Measurements from ENCODE around the gene ERG.

ERG gene

GRCh38 chr21:38388203-38388602 is 110.1 kb downstream of the ERG start:
- DNase-seq, result no peak

GRCh38 chr21:38386967-38387366 is 111.3 kb downstream of the ERG start:
- DNase-seq, result no peak

- no peak for DNase-seq
These were observed 112.7 kb downstream of the ERG start for GRCh38 chr21:38385427-38386175.

GRCh38 chr21:38384675-38385426 is 113.4 kb downstream of the ERG start:
- DNase-seq, result no peak

GRCh38 chr21:38384238-38384560 is 114.1 kb downstream of the ERG start:
- no peak for DNase-seq

- DNase-seq, result no peak
These were observed 114.7 kb downstream of the ERG start for GRCh38 chr21:38383411-38384237.

- DNase-seq, result no peak
These were observed 117.7 kb downstream of the ERG start for GRCh38 chr21:38380481-38381137.

GRCh38 chr21:38379147-38379546 is 119.1 kb downstream of the ERG start:
- DNase-seq, result no peak

- no peak for DNase-seq
These were observed 120.8 kb downstream of the ERG start for GRCh38 chr21:38377165-38378088.

- no peak for DNase-seq
These were observed 121.6 kb downstream of the ERG start for GRCh38 chr21:38376693-38377092.

- no peak for DNase-seq
These were observed 122.0 kb downstream of the ERG start for GRCh38 chr21:38376235-38376634.

- DNase-seq, result no peak
These were observed 130.6 kb downstream of the ERG start for GRCh38 chr21:38367646-38368045.

GRCh38 chr21:38365521-38365920 is 132.8 kb downstream of the ERG start:
- DNase-seq, result no peak

GRCh38 chr21:38363693-38364092 is 134.6 kb downstream of the ERG start:
- DNase-seq, result no peak

- no peak for DNase-seq
These were observed 137.0 kb downstream of the ERG start for GRCh38 chr21:38361324-38361723.

GRCh38 chr21:38359835-38360234 is 138.4 kb downstream of the ERG start:
- DNase-seq, result no peak

GRCh38 chr21:38359090-38359489 is 139.2 kb downstream of the ERG start:
- no peak for DNase-seq

GRCh38 chr21:38358666-38359065 is 139.6 kb downstream of the ERG start:
- DNase-seq, result no peak

- DNase-seq, result no peak
These were observed 140.2 kb downstream of the ERG start for GRCh38 chr21:38358098-38358497.

GRCh38 chr21:38356883-38357625 is 141.2 kb downstream of the ERG start:
- DNase-seq, result no peak
